OCI-LY1 (cell line): ENCODE data around the gene TNNT1.

Source experiments
- H2AFZ ChIP-seq: fragments of 200-600 bp; sonication (generic), shearing (Covaris generic); 2 replicates; pipeline ENCODE4 v1.6.0; 2014; ENCODE audit warnings: antibody characterized with exemption, mild to moderate bottlenecking, low read length
- H3F3A ChIP-seq: fragments of 200-600 bp; sonication (generic), shearing (Covaris generic); 2 replicates; pipeline ENCODE4 v1.6.0; 2014; ENCODE audit warnings: mild to moderate bottlenecking, antibody characterized with exemption, low read length, moderate library complexity; ENCODE audit not compliant: insufficient read depth
- H3K27ac ChIP-seq: fragments of 200-600 bp; sonication (generic); 2 replicates; pipeline ENCODE4 v1.5.1; 2014; ENCODE audit warnings: low read length, mixed run types, mild to moderate bottlenecking, low read depth; ENCODE audit not compliant: poor library complexity, severe bottlenecking
- H3K27me3 ChIP-seq: fragments of 200-600 bp; sonication (generic); 2 replicates; pipeline ENCODE4 v1.6.0; 2014; ENCODE audit warnings: antibody characterized with exemption, mild to moderate bottlenecking, low read length, moderate library complexity; ENCODE audit not compliant: insufficient read depth
- H3K36me3 ChIP-seq: fragments of 200-600 bp; sonication (generic); 2 replicates; pipeline ENCODE4 v1.6.1; 2014; ENCODE audit warnings: mild to moderate bottlenecking, antibody characterized with exemption, low read length, moderate library complexity, mixed read lengths; ENCODE audit not compliant: insufficient read depth
- H3K4me1 ChIP-seq: fragments of 200-600 bp; sonication (generic); 2 replicates; pipeline ENCODE4 v1.5.1; 2014; ENCODE audit warnings: mild to moderate bottlenecking, low read length, moderate library complexity; ENCODE audit not compliant: insufficient read depth, severe bottlenecking
- H3K4me2 ChIP-seq: fragments of 200-600 bp; sonication (generic), shearing (Covaris generic); 2 replicates; pipeline ENCODE4 v1.6.1; 2014; ENCODE audit warnings: low read length
- H3K4me3 ChIP-seq: fragments of 200-600 bp; sonication (generic); 2 replicates; pipeline ENCODE4 v1.5.1; 2014; ENCODE audit warnings: low read length, low read depth, mild to moderate bottlenecking, mixed read lengths; ENCODE audit not compliant: poor library complexity, severe bottlenecking
- H3K79me2 ChIP-seq: fragments of 200-600 bp; shearing (Covaris generic); 2 replicates; pipeline ENCODE4 v1.6.1; 2016; ENCODE audit warnings: mixed run types, low read length, mixed read lengths; ENCODE audit not compliant: insufficient read depth
- H3K9ac ChIP-seq: fragments of 200-600 bp; sonication (generic), shearing (Covaris generic); 2 replicates; pipeline ENCODE4 v1.6.1; 2014; ENCODE audit warnings: mild to moderate bottlenecking, low read length, mixed read lengths
- H3K9me2 ChIP-seq: fragments of 200-600 bp; sonication (generic), shearing (Covaris generic); 2 replicates; pipeline ENCODE4 v1.6.1; 2014; ENCODE audit warnings: low read depth, mild to moderate bottlenecking, low read length, mixed read lengths
- H3K9me3 ChIP-seq: fragments of 200-600 bp; shearing (Covaris generic); 2 replicates; pipeline ENCODE4 v1.6.1; 2014; ENCODE audit warnings: low read length, mixed read lengths
- H4K20me1 ChIP-seq: fragments of 200-600 bp; sonication (generic), shearing (Covaris generic); 2 replicates; pipeline ENCODE4 v1.6.0; 2016; ENCODE audit warnings: mild to moderate bottlenecking, low read length; ENCODE audit not compliant: insufficient read depth
- CTCF ChIP-seq: fragments of 200-600 bp; sonication (generic), shearing (Covaris generic); IDR thresholded peaks from 2 replicates; pipeline ENCODE4 v1.5.1; 2017; ENCODE audit warnings: mild to moderate bottlenecking, antibody characterized with exemption, low read length, moderate library complexity, mixed read lengths
- EZH2 ChIP-seq: fragments of 200-600 bp; sonication (generic), shearing (Covaris generic); IDR thresholded peaks from 2 replicates; pipeline ENCODE4 v1.8.0; 2017; ENCODE audit warnings: borderline replicate concordance, mixed run types, mild to moderate bottlenecking, antibody characterized with exemption, low read length, moderate library complexity, mixed read lengths

The TNNT1 gene

GRCh38 chr19:55196803-55197202 is 47.8 kb upstream of the TNNT1 start:
- peaks cover 7% of the 10 kb centered on the region; the same call in 1 of the 2 replicates for H3K27me3 ChIP-seq
- TF ChIP-seq CTCF (no peak), EZH2 (no peak)
- H3F3A ChIP-seq = no peaks in the 10 kb centered on the region
- no peak overlapping the region for H3K27ac ChIP-seq
- no peaks in the 10 kb centered on the region for H3K9me3 ChIP-seq
- no peaks in the 10 kb centered on the region for H3K79me2 ChIP-seq
- no peaks in the 10 kb centered on the region for H3K36me3 ChIP-seq
- no peaks in the 10 kb centered on the region for H4K20me1 ChIP-seq
- H3K9ac ChIP-seq = no peak overlapping the region
- H3K4me1 ChIP-seq = no peaks in the 10 kb centered on the region
- no peak overlapping the region for H3K4me3 ChIP-seq
- no peaks in the 10 kb centered on the region for H3K9me2 ChIP-seq
- H3K4me2 ChIP-seq = no peak overlapping the region
- H2AFZ ChIP-seq = no peak overlapping the region

GRCh38 chr19:55193481-55193880 is 44.5 kb upstream of the TNNT1 start:
- Histone ChIP-seq H3K4me3 (no peak overlapping the region), H3K36me3 (no peaks in the 10 kb centered on the region), H3K79me2 (no peaks in the 10 kb centered on the region)

GRCh38 chr19:55189403-55189835 is 40.4 kb upstream of the TNNT1 start:
- H3K9ac ChIP-seq = no peak overlapping the region
- H3K27ac ChIP-seq = no peak overlapping the region

More at GRCh38 chr19:55193481-55193880, 44.5 kb upstream of the TNNT1 start:
- H3K9ac ChIP-seq = no peak overlapping the region
- H2AFZ ChIP-seq = no peak overlapping the region
- H3K4me1 ChIP-seq = no peaks in the 10 kb centered on the region
- H3K27me3 ChIP-seq = peaks cover under 1% of the 10 kb centered on the region; the same call in 1 of the 2 replicates
- no peaks in the 10 kb centered on the region for H3K9me3 ChIP-seq
- H4K20me1 ChIP-seq = no peaks in the 10 kb centered on the region
- TF ChIP-seq CTCF = no peak
- TF ChIP-seq EZH2 = no peak
- no peaks in the 10 kb centered on the region for H3F3A ChIP-seq
- no peak overlapping the region for H3K4me2 ChIP-seq
- no peak overlapping the region for H3K27ac ChIP-seq
- no peaks in the 10 kb centered on the region for H3K9me2 ChIP-seq

More at GRCh38 chr19:55189403-55189835, 40.4 kb upstream of the TNNT1 start:
- no peaks in the 10 kb centered on the region for H3K79me2 ChIP-seq
- no peaks in the 10 kb centered on the region for H3K36me3 ChIP-seq
- no peaks in the 10 kb centered on the region for H3K4me1 ChIP-seq
- H3F3A ChIP-seq = no peaks in the 10 kb centered on the region
- H3K4me3 ChIP-seq = no peak overlapping the region
- H3K27me3 ChIP-seq = no peaks in the 10 kb centered on the region; the same call in 1 of the 2 replicates
- no peaks in the 10 kb centered on the region for H3K9me3 ChIP-seq
- no peaks in the 10 kb centered on the region for H3K9me2 ChIP-seq
- no peak overlapping the region for H3K4me2 ChIP-seq
- TF ChIP-seq EZH2 = no peak
- no peak for TF ChIP-seq CTCF
- H2AFZ ChIP-seq = no peak overlapping the region
- no peaks in the 10 kb centered on the region for H4K20me1 ChIP-seq
